Upper lobe of left lung (tissue), 6 donors: ENCODE measurements around the gene PATJ. TPM values are rescaled to one million over a fixed set of nuclear protein-coding genes. Genes with fewer than 3 reads are reported as not detected.

Experiments
- ATAC-seq, 2 donors: fragments of 200-7000 bp; cut with Tn5 transposase; one replicate each; pipeline ENCODE4 v1.9.1; 2022; ENCODE audit warnings: mild to moderate bottlenecking in 2 of 2, moderate library complexity in 2 of 2; ENCODE audit not compliant: low FRiP score in 2 of 2
- DNase-seq, 2 donors: peaks; one replicate each; pipeline ENCODE4 v3.0.0-alpha.2; 2019 to 2020
- H3K27ac ChIP-seq, 4 donors: fragments of 200-600 bp; sonication (generic); one replicate each; pipeline ENCODE4 v1.5.1; 2016 to 2019
- H3K27me3 ChIP-seq, 4 donors: fragments of 200-600 bp; sonication (generic); one replicate each; pipeline ENCODE4 v1.5.1; 2017 to 2019
- H3K36me3 ChIP-seq, 4 donors: fragments of 200-600 bp; sonication (generic); one replicate each; pipeline ENCODE4 v1.5.1; 2016 to 2019
- H3K4me1 ChIP-seq, 4 donors: fragments of 200-600 bp; sonication (generic); one replicate each; pipeline ENCODE4 v1.5.1; 2018 to 2019
- H3K4me3 ChIP-seq, 4 donors: fragments of 200-600 bp; sonication (generic); one replicate each; pipeline ENCODE4 v1.5.1; 2017 to 2019; ENCODE audit warnings: mild to moderate bottlenecking in 2 of 4, moderate library complexity in 1 of 4
- H3K9me3 ChIP-seq, 4 donors: fragments of 200-600 bp; sonication (generic); one replicate each; pipeline ENCODE4 v1.5.1; 2018 to 2019
- CTCF ChIP-seq, 6 experiments: fragments of 450-650 bp in 4 of 6; fragments of 200-600 bp in 2 of 6; sonication (generic) in 2 of 6; IDR thresholded peaks; one replicate each; pipeline ENCODE4 v1.5.1; 2016 to 2019; ENCODE audit warnings: antibody characterized with exemption in 6 of 6
- EP300 ChIP-seq, 4 donors: sonication (generic); formaldehyde crosslinking; IDR thresholded peaks; one replicate each; pipeline ENCODE4 v1.5.1; 2017; ENCODE audit warnings: antibody characterized with exemption in 4 of 4, control low read depth in 2 of 4
- POLR2A ChIP-seq, 4 donors: fragments of 450-650 bp; IDR thresholded peaks; one replicate each; pipeline ENCODE4 v1.5.1; 2016 to 2017; ENCODE audit warnings: antibody characterized with exemption in 4 of 4, mild to moderate bottlenecking in 2 of 4
- POLR2AphosphoS5 ChIP-seq, 2 donors: sonication (generic); formaldehyde crosslinking; IDR thresholded peaks; one replicate each; pipeline ENCODE4 v1.5.1; 2017; ENCODE audit warnings: antibody characterized with exemption in 2 of 2
- WGBS, 2 donors: methylation state at CpG; one replicate each; pipeline ENCODE4 v1.1.5; 2017 to 2018; 5-methylcytosine and 5-hydroxymethylcytosine counted together
- total RNA-seq, 6 donors: library from RNA; depleted of rRNA in 4 of 6; stranded (reverse); fragments of >200 nt in 4 of 6; gene quantifications; one replicate each; pipeline versions ENCODE4 v1.1.0 to v1.2.1, GENCODE V29; 2016 to 2021
- donor health status: DM: no; HTN: no; CAD: no; lungs with moderate emphysema.
- donor health status: DM: no; HTN: yes; CAD: no; lungs with severe emphysema.

PATJ gene
- total RNA-seq, 6 donors from 2014 or later = 37.1 to 217 (median 70.5) TPM

GRCh38 chr1:61950418-61950817, 208.1 kb downstream of the PATJ start:
- H3K36me3 ChIP-seq = no peaks in the 10 kb centered on the region
- DNase-seq = no peak
- no peak overlapping the region for H3K4me3 ChIP-seq
- no peak overlapping the region for H3K27ac ChIP-seq
- 33 to 37% methylated on average over 2 of the region's 2 CpGs for WGBS, 2 donors
- H3K4me1 ChIP-seq = no peaks in the 10 kb centered on the region
- H3K9me3 ChIP-seq = no peaks in the 10 kb centered on the region
- ATAC-seq = no peak
- TF ChIP-seq POLR2A (IDR thresholded peaks at IDR 0.05) = no peak
- peak in 1 of 6 experiments; percentile 10 for TF ChIP-seq CTCF (IDR thresholded peaks at IDR 0.05)
- no peak for TF ChIP-seq EP300 (IDR thresholded peaks at IDR 0.05)
- no peak for TF ChIP-seq POLR2AphosphoS5 (IDR thresholded peaks at IDR 0.05)
- H3K27me3 ChIP-seq = no peaks in the 10 kb centered on the region

- no peak overlapping the region for H3K27ac ChIP-seq
These were observed 209.7 kb downstream of the PATJ start for GRCh38 chr1:61951731-61952580.

GRCh38 chr1:61952675-61953074, 210.4 kb downstream of the PATJ start:
- WGBS, 2 donors = 65 to 69% methylated on average over 1 of the region's 1 CpG
- ATAC-seq (no peak), DNase-seq (no peak)
- no peak overlapping the region for H3K4me3 ChIP-seq
- H3K36me3 ChIP-seq = no peaks in the 10 kb centered on the region
- TF ChIP-seq CTCF (IDR thresholded peaks at IDR 0.05) (no peak), POLR2AphosphoS5 (IDR thresholded peaks at IDR 0.05) (no peak)
- no peaks in the 10 kb centered on the region for H3K27me3 ChIP-seq
- no peaks in the 10 kb centered on the region for H3K4me1 ChIP-seq
- H3K9me3 ChIP-seq = no peaks in the 10 kb centered on the region
- H3K27ac ChIP-seq = no peak overlapping the region

More at GRCh38 chr1:61951731-61952580, 209.7 kb downstream of the PATJ start:
- Histone ChIP-seq H3K9me3 (no peaks in the 10 kb centered on the region), H3K36me3 (no peaks in the 10 kb centered on the region), H3K4me1 (no peaks in the 10 kb centered on the region), H3K27me3 (no peaks in the 10 kb centered on the region), H3K4me3 (no peak overlapping the region)
- DNase-seq = no peak
- no peak for ATAC-seq
- TF ChIP-seq POLR2A (IDR thresholded peaks at IDR 0.05) = no peak
- no peak for TF ChIP-seq CTCF (IDR thresholded peaks at IDR 0.05)
- TF ChIP-seq EP300 (IDR thresholded peaks at IDR 0.05) = no peak
- no peak for TF ChIP-seq POLR2AphosphoS5 (IDR thresholded peaks at IDR 0.05)
- WGBS, 2 donors = 72 to 85% methylated on average over 9 of the region's 9 CpGs

- TF ChIP-seq CTCF (IDR thresholded peaks at IDR 0.05) (no peak), EP300 (IDR thresholded peaks at IDR 0.05) (no peak), POLR2AphosphoS5 (IDR thresholded peaks at IDR 0.05) (no peak), POLR2A (IDR thresholded peaks at IDR 0.05) (no peak)
- Histone ChIP-seq H3K27ac (no peak overlapping the region), H3K27me3 (no peaks in the 10 kb centered on the region), H3K36me3 (no peaks in the 10 kb centered on the region), H3K4me1 (no peaks in the 10 kb centered on the region), H3K4me3 (no peak overlapping the region), H3K9me3 (no peaks in the 10 kb centered on the region)
- no peak for DNase-seq
- ATAC-seq = no peak
- WGBS, 2 donors = 84 to 94% methylated on average over 2 of the region's 2 CpGs
These were observed 211.0 kb downstream of the PATJ start for GRCh38 chr1:61953076-61953789.
